Measurements from ENCODE around the gene DQX1.
A peak's percentile ranks its signal among the peaks of the same experiment; 100 is the strongest.

The DQX1 gene

GRCh38 chr2:74503506-74504475, 22.2 kb downstream of the DQX1 start:
- peak overlapping the region; percentile 62 for H3K4me3 ChIP-seq (replicated peaks; ENCODE audit: low read depth, low read length)
- TF ChIP-seq, protein P1, sequence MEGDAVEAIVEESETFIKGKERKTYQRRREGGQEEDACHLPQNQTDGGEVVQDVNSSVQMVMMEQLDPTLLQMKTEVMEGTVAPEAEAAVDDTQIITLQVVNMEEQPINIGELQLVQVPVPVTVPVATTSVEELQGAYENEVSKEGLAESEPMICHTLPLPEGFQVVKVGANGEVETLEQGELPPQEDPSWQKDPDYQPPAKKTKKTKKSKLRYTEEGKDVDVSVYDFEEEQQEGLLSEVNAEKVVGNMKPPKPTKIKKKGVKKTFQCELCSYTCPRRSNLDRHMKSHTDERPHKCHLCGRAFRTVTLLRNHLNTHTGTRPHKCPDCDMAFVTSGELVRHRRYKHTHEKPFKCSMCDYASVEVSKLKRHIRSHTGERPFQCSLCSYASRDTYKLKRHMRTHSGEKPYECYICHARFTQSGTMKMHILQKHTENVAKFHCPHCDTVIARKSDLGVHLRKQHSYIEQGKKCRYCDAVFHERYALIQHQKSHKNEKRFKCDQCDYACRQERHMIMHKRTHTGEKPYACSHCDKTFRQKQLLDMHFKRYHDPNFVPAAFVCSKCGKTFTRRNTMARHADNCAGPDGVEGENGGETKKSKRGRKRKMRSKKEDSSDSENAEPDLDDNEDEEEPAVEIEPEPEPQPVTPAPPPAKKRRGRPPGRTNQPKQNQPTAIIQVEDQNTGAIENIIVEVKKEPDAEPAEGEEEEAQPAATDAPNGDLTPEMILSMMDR (IDR thresholded peaks at IDR 0.05; ENCODE audit: low read length, missing control alignments): no peak
- DNase-seq (ENCODE audit: low read depth): peak; percentile 35

- H3K4me3 ChIP-seq (replicated peaks; ENCODE audit: low read depth, low read length): peak overlapping the region; percentile 62
- DNase-seq (ENCODE audit: low read depth): peak; percentile 89
- TF ChIP-seq, protein P1 (IDR thresholded peaks at IDR 0.05; ENCODE audit: low read length, missing control alignments): peak; percentile 32
Observed at GRCh38 chr2:74502720-74503505, 23.1 kb downstream of the DQX1 start.

DNA sequence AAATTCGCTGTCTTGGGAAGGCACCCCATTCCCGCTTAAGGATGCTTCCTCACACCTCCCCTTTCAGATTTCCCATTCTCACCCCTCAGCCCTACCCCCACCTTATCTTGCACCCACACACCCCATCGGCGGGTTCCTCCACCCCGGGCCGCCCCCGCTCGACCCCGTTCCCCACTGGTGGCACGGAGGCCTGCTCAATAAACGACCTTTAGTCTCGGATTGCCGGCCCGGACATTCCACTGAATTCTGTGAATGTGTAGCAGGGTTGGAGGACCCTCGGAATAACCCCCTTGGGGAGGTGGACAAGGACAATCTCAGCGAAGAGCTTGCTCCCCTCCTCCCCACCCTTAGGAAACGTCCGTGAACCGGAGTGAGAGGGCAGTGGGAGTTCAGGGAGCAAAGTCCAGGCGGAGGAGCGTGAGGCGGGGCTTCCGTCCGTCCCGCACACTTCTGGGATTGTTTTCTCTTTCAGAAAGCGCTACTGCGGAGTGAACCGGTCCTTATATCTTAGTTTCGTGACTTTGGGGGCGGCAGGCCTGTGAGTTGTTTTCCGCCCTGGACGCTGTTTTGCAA, 23.8 kb downstream of the DQX1 start:
- H3K4me3 ChIP-seq (replicated peaks; ENCODE audit: low read depth, low read length): peak overlapping the region; percentile 62
- DNase-seq (ENCODE audit: low read depth): no peak
- TF ChIP-seq, protein P1 (IDR thresholded peaks at IDR 0.05; ENCODE audit: low read length, missing control alignments): no peak

DNA sequence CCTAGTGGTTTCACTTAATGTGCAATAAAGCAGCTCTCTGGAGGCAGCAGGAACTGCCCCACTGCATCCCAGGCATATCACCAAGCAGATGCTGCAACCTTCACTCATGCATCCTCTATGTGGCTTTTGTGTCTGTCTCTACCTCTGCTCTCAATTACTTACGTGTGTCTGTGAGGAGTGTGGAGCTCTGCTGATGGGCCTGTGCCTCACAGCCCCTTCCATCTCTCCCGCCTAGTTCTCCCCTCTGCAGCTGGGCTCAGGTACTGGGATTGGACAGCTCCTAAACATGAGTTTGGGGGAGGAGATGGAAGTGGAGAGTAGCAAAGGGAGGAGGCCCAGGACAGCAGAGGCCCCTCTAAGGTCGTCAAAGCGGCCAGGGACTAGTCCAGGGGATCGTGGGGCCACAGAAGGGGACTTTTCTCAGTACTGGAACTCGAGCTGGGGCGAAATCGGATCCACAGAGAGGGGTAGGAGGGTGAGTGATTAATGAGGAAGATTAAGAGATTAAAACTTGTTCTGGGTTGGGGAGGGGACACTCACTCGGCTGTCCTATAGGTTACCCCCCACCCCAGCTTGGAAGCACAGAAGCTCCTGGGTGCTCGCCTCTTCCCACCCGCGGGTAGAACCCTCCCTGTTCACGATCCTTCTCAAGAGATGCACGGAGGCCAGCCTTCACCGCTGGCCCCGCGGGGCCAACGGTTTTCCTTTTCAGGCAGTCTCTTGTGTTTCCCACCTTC, 24.5 kb downstream of the DQX1 start:
- no peak for DNase-seq (ENCODE audit: low read depth)
- H3K4me3 ChIP-seq (replicated peaks; ENCODE audit: low read depth, low read length): peak overlapping the region; percentile 62
- TF ChIP-seq, protein P1 (IDR thresholded peaks at IDR 0.05; ENCODE audit: low read length, missing control alignments): no peak

DNA sequence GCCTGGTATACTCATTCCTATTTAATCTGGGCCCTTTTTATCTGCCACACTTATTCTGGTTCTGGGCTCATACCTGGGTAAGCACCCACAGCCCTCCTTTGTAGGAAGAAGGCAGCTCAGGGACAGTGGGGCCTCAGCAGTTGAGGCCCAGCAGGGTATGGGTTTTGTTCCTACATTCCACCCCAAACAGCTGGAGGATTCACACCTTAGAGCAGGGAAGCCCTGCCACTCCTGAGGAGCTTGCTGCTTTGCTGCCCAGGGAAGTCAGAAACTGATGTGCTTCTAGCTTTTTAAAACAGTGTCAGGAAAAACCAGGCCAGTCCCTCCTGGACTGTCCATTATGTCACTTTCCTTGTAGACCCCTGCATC, 25.5 kb downstream of the DQX1 start:
- TF ChIP-seq, protein P1 (IDR thresholded peaks at IDR 0.05; ENCODE audit: low read length, missing control alignments): no peak
- no peak for DNase-seq (ENCODE audit: low read depth)
- H3K4me3 ChIP-seq (replicated peaks; ENCODE audit: low read depth, low read length): no peak overlapping the region

DNA sequence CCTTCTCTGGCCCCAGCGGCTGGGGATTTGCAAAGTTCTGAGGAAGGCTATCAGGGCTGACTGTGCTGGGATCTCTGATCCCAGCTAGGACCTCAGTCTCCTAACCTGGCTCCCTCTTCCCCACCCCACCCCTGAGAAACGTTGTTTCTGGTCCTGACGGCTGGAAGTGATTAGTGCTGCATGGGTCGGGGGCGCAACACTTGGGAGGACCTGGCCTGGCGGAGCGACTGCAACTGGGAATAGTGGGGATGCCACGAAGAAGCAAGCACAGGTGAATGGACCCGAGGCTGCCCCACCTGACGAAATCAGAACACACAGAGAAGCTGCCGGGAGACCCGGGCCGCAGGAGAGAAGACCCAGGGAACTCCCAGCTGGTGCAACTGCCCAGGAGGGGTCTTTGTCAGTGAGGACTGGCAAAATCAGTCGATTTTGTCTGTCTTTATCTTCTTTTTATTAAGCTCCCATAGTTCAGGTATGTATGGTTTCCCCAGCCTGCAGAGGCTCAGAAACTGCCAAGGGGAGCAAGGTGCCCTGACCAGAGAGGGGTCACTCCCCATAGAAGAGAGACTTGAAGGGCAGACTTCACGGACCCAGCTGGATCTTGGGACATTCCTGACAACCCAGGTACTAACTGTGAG, 26.0 kb downstream of the DQX1 start:
- no peak overlapping the region for H3K4me3 ChIP-seq (replicated peaks; ENCODE audit: low read depth, low read length)

More for the DNA sequence above, 26.0 kb downstream of the DQX1 start:
- TF ChIP-seq, protein P1 (IDR thresholded peaks at IDR 0.05; ENCODE audit: low read length, missing control alignments): no peak
- no peak for DNase-seq (ENCODE audit: low read depth)

All from fibroblast of pulmonary artery (primary cell).